ENCODE measurements around the gene SFTPD.
"Not testable (repeated sequence)": the region's sequence is repeated elsewhere in the genome, so short reads cannot be mapped to it uniquely, and the experiment has no call there.

SFTPD gene

DNA sequence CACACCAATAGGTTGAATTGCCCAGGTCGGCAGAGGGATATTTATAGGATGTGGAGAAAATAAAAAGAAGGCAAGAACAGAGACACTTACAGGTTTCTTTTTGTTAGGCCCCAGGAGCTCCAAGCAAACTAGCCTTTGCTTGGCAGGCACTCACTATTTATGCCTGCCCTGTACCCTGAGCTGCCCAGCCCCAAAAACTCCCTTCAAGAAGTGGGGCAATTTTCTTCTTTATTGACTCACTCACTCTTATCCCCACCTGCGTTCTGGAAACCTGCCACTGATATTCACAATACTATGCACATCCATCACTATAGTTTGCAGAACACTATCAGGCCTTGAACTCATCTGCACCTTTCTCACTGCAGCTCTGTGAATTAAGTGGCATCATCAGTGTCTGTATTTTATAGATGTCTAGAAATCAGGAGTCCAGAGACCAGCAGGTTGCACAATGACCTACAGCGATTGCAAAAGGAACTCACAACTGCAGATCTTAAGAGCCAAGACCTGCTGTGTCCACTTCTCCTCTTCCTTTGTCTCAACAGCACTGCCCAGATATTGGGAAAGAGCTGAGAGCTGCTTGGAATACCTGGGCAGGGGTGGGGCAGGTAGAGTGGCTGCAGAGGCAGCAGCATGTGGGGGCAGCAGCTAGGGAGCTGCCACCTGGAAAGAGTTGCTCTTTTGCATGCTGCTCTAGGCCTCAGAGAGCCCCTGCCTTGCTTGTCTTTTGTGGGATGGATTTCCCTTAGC lies at the start of gene SFTPD:
SFTPD (minus strand) TSS at position 130 of the 747 bp plus-strand sequence. CDS start 2,446 bp downstream, outside the sequence.
- no peak within 1 kb of the TSS for H3K4me3 ChIP-seq (ENCODE audit: low read length)
- H3K9me3 ChIP-seq (ENCODE audit: control insufficient read depth, insufficient read depth, low read length): no peaks in the 10 kb centered on the region
- H3K4me1 ChIP-seq (ENCODE audit: control insufficient read depth, low read length): no peaks in the 10 kb centered on the region
- no peaks in the 10 kb centered on the region for H4K20me1 ChIP-seq (ENCODE audit: control insufficient read depth, insufficient read depth, low read depth, low read length)
- no peak within 1 kb of the TSS for H3K4me2 ChIP-seq (ENCODE audit: low read length)
- H3K27me3 ChIP-seq (ENCODE audit: control insufficient read depth, low read length): peaks cover 9% of the 10 kb centered on the region; the same call in 1 of the 2 replicates
- no peaks in the 10 kb centered on the region for H3K9me2 ChIP-seq (replicated peaks; ENCODE audit: control insufficient read depth, low read length)
- H3F3A ChIP-seq (ENCODE audit: control insufficient read depth, insufficient read depth): no peaks in the 10 kb centered on the region
- TF ChIP-seq, protein P1, sequence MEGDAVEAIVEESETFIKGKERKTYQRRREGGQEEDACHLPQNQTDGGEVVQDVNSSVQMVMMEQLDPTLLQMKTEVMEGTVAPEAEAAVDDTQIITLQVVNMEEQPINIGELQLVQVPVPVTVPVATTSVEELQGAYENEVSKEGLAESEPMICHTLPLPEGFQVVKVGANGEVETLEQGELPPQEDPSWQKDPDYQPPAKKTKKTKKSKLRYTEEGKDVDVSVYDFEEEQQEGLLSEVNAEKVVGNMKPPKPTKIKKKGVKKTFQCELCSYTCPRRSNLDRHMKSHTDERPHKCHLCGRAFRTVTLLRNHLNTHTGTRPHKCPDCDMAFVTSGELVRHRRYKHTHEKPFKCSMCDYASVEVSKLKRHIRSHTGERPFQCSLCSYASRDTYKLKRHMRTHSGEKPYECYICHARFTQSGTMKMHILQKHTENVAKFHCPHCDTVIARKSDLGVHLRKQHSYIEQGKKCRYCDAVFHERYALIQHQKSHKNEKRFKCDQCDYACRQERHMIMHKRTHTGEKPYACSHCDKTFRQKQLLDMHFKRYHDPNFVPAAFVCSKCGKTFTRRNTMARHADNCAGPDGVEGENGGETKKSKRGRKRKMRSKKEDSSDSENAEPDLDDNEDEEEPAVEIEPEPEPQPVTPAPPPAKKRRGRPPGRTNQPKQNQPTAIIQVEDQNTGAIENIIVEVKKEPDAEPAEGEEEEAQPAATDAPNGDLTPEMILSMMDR (IDR thresholded peaks at IDR 0.05; ENCODE audit: low read depth, low read length, poor library complexity, severe bottlenecking): no peak
- H3K27ac ChIP-seq (ENCODE audit: low read depth, low read length): no peak within 1 kb of the TSS
- H3K79me2 ChIP-seq (ENCODE audit: control insufficient read depth, low read length): no peaks in the 10 kb centered on the region
- H3K36me3 ChIP-seq (ENCODE audit: control insufficient read depth, low read length): no peaks in the 10 kb centered on the region

DNA sequence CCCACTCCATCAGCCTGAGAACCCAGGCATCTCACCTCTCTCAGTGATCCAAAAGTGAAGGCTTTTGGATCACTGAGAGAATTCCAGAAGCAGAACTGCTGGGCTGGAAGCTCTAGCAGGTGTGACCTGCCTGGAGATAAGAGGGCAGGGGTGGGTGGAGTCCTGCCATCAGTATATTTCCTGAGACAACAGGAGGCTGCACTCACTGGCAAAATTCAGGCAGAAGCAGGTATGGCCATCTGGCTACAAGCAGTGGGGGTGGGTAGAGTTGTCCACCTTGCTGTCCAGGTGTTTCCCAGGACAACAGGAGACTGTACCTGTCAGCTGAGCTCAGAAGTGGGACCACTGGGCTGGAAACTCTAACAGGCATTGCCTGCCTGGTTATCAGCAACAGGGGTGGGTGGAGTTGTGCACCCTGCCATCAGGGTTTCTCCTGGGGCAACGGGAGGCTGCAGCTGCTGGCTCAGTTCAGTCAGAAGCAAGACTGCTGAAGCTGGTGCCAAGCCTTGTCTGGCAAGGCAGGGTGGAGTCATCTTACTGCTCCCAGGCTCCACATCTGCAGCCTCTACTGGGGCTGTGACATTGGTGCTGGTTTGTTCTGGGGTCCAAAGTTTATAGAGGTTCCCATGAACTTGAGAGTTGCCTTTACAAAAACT lies 47.2 kb upstream of the SFTPD start:
- H3K4me2 ChIP-seq (ENCODE audit: low read length): no peak overlapping the region
- H3K27ac ChIP-seq (ENCODE audit: low read depth, low read length): no peak overlapping the region
- no peak for TF ChIP-seq EZH2phosphoT487 (IDR thresholded peaks at IDR 0.05; ENCODE audit: borderline replicate concordance, low read length)
- TF ChIP-seq, protein P1 (IDR thresholded peaks at IDR 0.05; ENCODE audit: low read depth, low read length, poor library complexity, severe bottlenecking): no peak
- peaks cover 2% of the 10 kb centered on the region; the same call in 1 of the 2 replicates for H3K27me3 ChIP-seq (ENCODE audit: control insufficient read depth, low read length)
- no peaks in the 10 kb centered on the region for H3K9me2 ChIP-seq (replicated peaks; ENCODE audit: control insufficient read depth, low read length)
- H3F3A ChIP-seq (ENCODE audit: control insufficient read depth, insufficient read depth): no peaks in the 10 kb centered on the region
- H3K79me2 ChIP-seq (ENCODE audit: control insufficient read depth, low read length): no peaks in the 10 kb centered on the region
- no peaks in the 10 kb centered on the region for H3K36me3 ChIP-seq (ENCODE audit: control insufficient read depth, low read length)
- no peaks in the 10 kb centered on the region for H3K9me3 ChIP-seq (ENCODE audit: control insufficient read depth, insufficient read depth, low read length)
- no peak overlapping the region for H3K4me3 ChIP-seq (ENCODE audit: low read length)
- no peaks in the 10 kb centered on the region for H4K20me1 ChIP-seq (ENCODE audit: control insufficient read depth, insufficient read depth, low read depth, low read length)
- no peaks in the 10 kb centered on the region for H3K4me1 ChIP-seq (ENCODE audit: control insufficient read depth, low read length)

DNA sequence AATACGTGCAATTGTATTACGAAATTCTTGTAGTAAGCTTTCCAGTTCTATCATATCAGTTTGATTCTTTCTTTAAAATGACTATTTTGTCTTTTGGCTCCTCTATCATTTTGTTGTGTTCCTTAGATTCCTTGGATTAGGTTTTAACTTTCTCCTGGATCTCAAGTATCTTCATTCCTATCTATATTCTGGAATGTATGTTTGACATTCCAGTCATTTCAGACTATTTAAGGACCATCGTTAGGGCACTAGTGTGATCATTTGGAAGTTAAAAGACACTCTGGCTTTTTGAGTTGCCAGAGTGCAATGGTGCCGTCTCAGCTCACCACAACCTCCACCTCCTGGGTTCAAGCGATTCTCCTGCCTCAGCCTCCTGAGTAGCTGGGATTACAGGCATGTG lies 45.7 kb upstream of the SFTPD start:
- H3K9me3 ChIP-seq (ENCODE audit: control insufficient read depth, insufficient read depth, low read length): no peaks in the 10 kb centered on the region

DNA sequence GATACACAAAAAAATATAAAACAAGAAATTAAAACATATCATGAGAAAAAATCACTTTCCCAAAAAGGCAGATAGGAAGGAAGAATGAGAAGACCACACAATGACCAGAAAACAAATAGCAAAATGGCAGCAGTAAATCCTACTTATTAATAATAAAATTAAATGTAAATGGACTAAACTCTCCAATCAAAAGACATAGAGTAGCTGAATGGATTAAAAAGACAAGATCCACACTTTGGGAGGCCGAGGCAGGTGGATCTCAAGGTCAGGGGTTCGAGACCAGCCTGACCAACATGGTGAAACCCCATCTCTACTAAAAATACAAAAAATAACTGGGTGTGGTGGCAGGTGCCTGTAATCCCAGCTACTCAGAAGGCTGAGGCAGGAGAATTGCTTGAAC lies 39.3 kb upstream of the SFTPD start:
- H3K36me3 ChIP-seq (ENCODE audit: control insufficient read depth, low read length); H3K9me3 ChIP-seq (ENCODE audit: control insufficient read depth, insufficient read depth, low read length); H3F3A ChIP-seq (ENCODE audit: control insufficient read depth, insufficient read depth); H3K9me2 ChIP-seq (replicated peaks; ENCODE audit: control insufficient read depth, low read length); H3K27ac ChIP-seq (ENCODE audit: low read depth, low read length); H3K4me2 ChIP-seq (ENCODE audit: low read length); H4K20me1 ChIP-seq (ENCODE audit: control insufficient read depth, insufficient read depth, low read depth, low read length); H3K79me2 ChIP-seq (ENCODE audit: control insufficient read depth, low read length); H3K4me3 ChIP-seq (ENCODE audit: low read length); H3K4me1 ChIP-seq (ENCODE audit: control insufficient read depth, low read length): not testable (repeated sequence)
- H3K27me3 ChIP-seq (ENCODE audit: control insufficient read depth, low read length): peaks cover 10% of the 10 kb centered on the region; the same call in 1 of the 2 replicates

More for the DNA sequence above, 45.7 kb upstream of the SFTPD start:
- Histone ChIP-seq H3K27ac (ENCODE audit: low read depth, low read length) (no peak overlapping the region), H3K9me2 (replicated peaks; ENCODE audit: control insufficient read depth, low read length) (no peaks in the 10 kb centered on the region), H3K4me1 (ENCODE audit: control insufficient read depth, low read length) (no peaks in the 10 kb centered on the region), H4K20me1 (ENCODE audit: control insufficient read depth, insufficient read depth, low read depth, low read length) (no peaks in the 10 kb centered on the region), H3K79me2 (ENCODE audit: control insufficient read depth, low read length) (no peaks in the 10 kb centered on the region), H3K4me2 (ENCODE audit: low read length) (no peak overlapping the region), H3F3A (ENCODE audit: control insufficient read depth, insufficient read depth) (no peaks in the 10 kb centered on the region), H3K27me3 (ENCODE audit: control insufficient read depth, low read length) (peaks cover 2% of the 10 kb centered on the region; the same call in 1 of the 2 replicates), H3K36me3 (ENCODE audit: control insufficient read depth, low read length) (no peaks in the 10 kb centered on the region), H3K4me3 (ENCODE audit: low read length) (no peak overlapping the region)
- no peak for TF ChIP-seq EZH2phosphoT487 (IDR thresholded peaks at IDR 0.05; ENCODE audit: borderline replicate concordance, low read length)
- TF ChIP-seq, protein P1 (IDR thresholded peaks at IDR 0.05; ENCODE audit: low read depth, low read length, poor library complexity, severe bottlenecking): no peak

DNA sequence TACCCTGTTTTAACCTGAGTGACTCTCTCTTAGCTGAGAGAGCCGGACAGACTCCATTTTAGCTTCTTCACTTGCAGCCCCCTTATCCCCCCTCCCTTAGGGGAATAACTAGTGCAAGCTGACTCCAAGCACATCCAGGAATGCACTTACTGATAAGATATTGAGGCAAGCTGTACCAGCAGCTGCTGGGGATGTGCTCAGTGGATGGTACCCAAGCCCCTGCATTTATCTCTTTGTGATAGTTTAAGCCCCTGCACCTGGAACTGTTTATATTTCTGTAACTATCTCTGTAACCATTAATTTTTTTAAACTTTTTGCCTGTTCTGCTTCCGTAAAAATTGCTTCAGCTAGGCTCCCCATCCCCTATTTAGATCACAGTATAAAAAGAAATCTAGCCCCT lies 37.8 kb upstream of the SFTPD start:
- not testable (repeated sequence) for H3K9me2 ChIP-seq (replicated peaks; ENCODE audit: control insufficient read depth, low read length); H3K4me3 ChIP-seq (ENCODE audit: low read length); H3K27ac ChIP-seq (ENCODE audit: low read depth, low read length); H3K4me1 ChIP-seq (ENCODE audit: control insufficient read depth, low read length); H4K20me1 ChIP-seq (ENCODE audit: control insufficient read depth, insufficient read depth, low read depth, low read length); H3K4me2 ChIP-seq (ENCODE audit: low read length); H3K36me3 ChIP-seq (ENCODE audit: control insufficient read depth, low read length); H3K79me2 ChIP-seq (ENCODE audit: control insufficient read depth, low read length); H3F3A ChIP-seq (ENCODE audit: control insufficient read depth, insufficient read depth); H3K9me3 ChIP-seq (ENCODE audit: control insufficient read depth, insufficient read depth, low read length)
- peaks cover 12% of the 10 kb centered on the region for H3K27me3 ChIP-seq (ENCODE audit: control insufficient read depth, low read length)
